HCT116 (cell line): ENCODE data around the gene HNF4A. TPM values are rescaled to one million over a fixed set of nuclear protein-coding genes. Genes with fewer than 3 reads are reported as not detected.

Source experiments
- ATAC-seq: fragments of 200-7000 bp; cut with Tn5 transposase; 2 replicates; pipeline ENCODE4 v1.9.1; 2020; ENCODE audit warnings: mild to moderate bottlenecking, moderate library complexity
- BruUV-seq: library from RNA; stranded (reverse); fragments of 400-500 nt; replicated peaks from 2 replicates; lab custom pipeline; 2021; lab: Mats Ljungman, UMichigan
- CTCF ChIA-PET: fragments of 300-600 bp; sonication (Branson Sonifier 250); formaldehyde crosslinking; loops from one replicate; lab custom pipeline; 2021; ENCODE audit warnings: antibody characterized with exemption; lab: Charles Lee
- POLR2A ChIA-PET: fragments of 300-600, 350-600 bp; sonication (Branson Sonifier 250); formaldehyde crosslinking; loops from one replicate; lab custom pipeline; 2021; ENCODE audit warnings: antibody characterized with exemption; lab: Charles Lee
- RAD21 ChIA-PET, 2 experiments: fragments of 300-600 bp; sonication (Branson Sonifier 250); formaldehyde crosslinking; loops; one replicate each; lab custom pipeline; 2023; ENCODE audit warnings: low total read pairs in 2 of 2; ENCODE audit not compliant: uncharacterized antibody in 2 of 2, unreplicated experiment in 2 of 2, low non-redundant PET in 1 of 2; lab: Charles Lee
- DNase-seq: peaks from one replicate; pipeline ENCODE4 v3.0.0-alpha.2; 2010; ENCODE audit warnings: low read depth, low spot score
- H2AFZ ChIP-seq: fragments of 200-600 bp; shearing (Covaris generic), sonication (generic); 2 replicates; pipeline ENCODE4 v1.6.1; 2017; ENCODE audit warnings: low read depth, mixed run types, mixed read lengths, antibody characterized with exemption, low read length; ENCODE audit not compliant: poor library complexity, severe bottlenecking
- H3K27ac ChIP-seq: 2 replicates; pipeline ENCODE4 v1.5.1; 2012; ENCODE audit warnings: low read depth, low read length
- H3K27me3 ChIP-seq: fragments of 200-600 bp; sonication (generic); 2 replicates; pipeline ENCODE4 v1.6.1; 2016; ENCODE audit warnings: mixed run types, low read length, mixed read lengths; ENCODE audit not compliant: insufficient read depth
- H3K36me3 ChIP-seq, 2 experiments: fragments of 200-500 bp in 1 of 2; fragments of 200-600 bp in 1 of 2; sonication (Bioruptor generic) in 1 of 2; sonication (generic) in 1 of 2; 2 replicates each; pipeline versions ENCODE4 v1.5.1 to v1.6.1; 2014 to 2016; ENCODE audit warnings: low read length in 2 of 2, inconsistent platforms in 1 of 2, mixed read lengths in 1 of 2, mixed run types in 1 of 2; ENCODE audit not compliant: insufficient read depth in 2 of 2, control insufficient read depth in 1 of 2
- H3K4me1 ChIP-seq, 2 experiments: fragments of 200-600 bp in 1 of 2; sonication (generic) in 1 of 2; 2 replicates each; pipeline versions ENCODE4 v1.5.1 to v1.6.1; 2012 to 2017; ENCODE audit warnings: low read length in 2 of 2, inconsistent platforms in 1 of 2, mild to moderate bottlenecking in 1 of 2, mixed read lengths in 1 of 2, mixed run types in 1 of 2, moderate library complexity in 1 of 2; ENCODE audit not compliant: insufficient read depth in 2 of 2, control insufficient read depth in 1 of 2
- H3K4me2 ChIP-seq: fragments of 200-600 bp; sonication (generic); 2 replicates; pipeline ENCODE4 v1.6.1; 2017; ENCODE audit warnings: mixed run types, low read length, mixed read lengths
- H3K4me3 ChIP-seq, 2 experiments: fragments of 200-600 bp in 1 of 2; sonication (generic) in 1 of 2; replicated peaks in 1 of 2; 2 replicates each; pipeline ENCODE4 v1.5.1; 2011 to 2016; ENCODE audit warnings: low read length in 2 of 2, control low read depth in 1 of 2, low read depth in 1 of 2, mild to moderate bottlenecking in 1 of 2, mixed read lengths in 1 of 2, mixed run types in 1 of 2
- H3K79me2 ChIP-seq: fragments of 200-600 bp; sonication (generic); 2 replicates; pipeline ENCODE4 v1.6.1; 2017; ENCODE audit warnings: mild to moderate bottlenecking, mixed run types, low read length, moderate library complexity, mixed read lengths; ENCODE audit not compliant: insufficient read depth
- H3K9ac ChIP-seq: fragments of 200-600 bp; sonication (generic); 2 replicates; pipeline ENCODE4 v1.6.1; 2016; ENCODE audit warnings: low read length, mixed read lengths
- H3K9me2 ChIP-seq: fragments of 200-600 bp; sonication (generic), shearing (Covaris generic); 2 replicates; pipeline ENCODE4 v1.6.1; 2017; ENCODE audit warnings: mixed run types, mild to moderate bottlenecking, moderate library complexity; ENCODE audit not compliant: insufficient read depth
- H3K9me3 ChIP-seq, 2 experiments: fragments of 200-500 bp in 1 of 2; fragments of 200-600 bp in 1 of 2; sonication (Bioruptor generic) in 1 of 2; sonication (generic) in 1 of 2; 2 replicates each; pipeline ENCODE4 v1.6.1; 2014 to 2017; ENCODE audit warnings: low read length in 2 of 2, mixed read lengths in 2 of 2, inconsistent platforms in 1 of 2, low read depth in 1 of 2, mild to moderate bottlenecking in 1 of 2, mixed run types in 1 of 2, moderate library complexity in 1 of 2; ENCODE audit not compliant: control insufficient read depth in 1 of 2, insufficient read depth in 1 of 2
- H4K20me1 ChIP-seq: fragments of 200-600 bp; sonication (generic), shearing (Covaris generic); 2 replicates; pipeline ENCODE4 v1.6.1; 2017; ENCODE audit warnings: mixed run types, mild to moderate bottlenecking, moderate library complexity; ENCODE audit not compliant: insufficient read depth
- EGR1 ChIP-seq: IDR thresholded peaks from 2 replicates; pipeline ENCODE4 v1.6.1; 2012; ENCODE audit warnings: low read depth
- ELF1 ChIP-seq: IDR thresholded peaks from 2 replicates; pipeline ENCODE4 v1.6.1; 2012; ENCODE audit warnings: low read depth, borderline replicate concordance
- EZH2 ChIP-seq: fragments of 200-600 bp; sonication (generic); IDR thresholded peaks from 2 replicates; pipeline ENCODE4 v1.6.1; 2017; ENCODE audit warnings: antibody characterized with exemption, mixed run types
- EZH2phosphoT487 ChIP-seq: fragments of 200-600 bp; IDR thresholded peaks from 2 replicates; pipeline ENCODE4 v1.6.1; 2018; ENCODE audit warnings: antibody characterized with exemption, borderline replicate concordance
- FOSL1 ChIP-seq: IDR thresholded peaks from 2 replicates; pipeline ENCODE4 v1.6.1; 2012; ENCODE audit warnings: low read depth
- JUND ChIP-seq: IDR thresholded peaks from 2 replicates; pipeline ENCODE4 v1.6.1; 2012
- POLR2AphosphoS5 ChIP-seq: IDR thresholded peaks from 2 replicates; pipeline ENCODE4 v1.6.1; 2011; ENCODE audit warnings: mild to moderate bottlenecking, low read depth, low read length, moderate library complexity
- RAD21 ChIP-seq: IDR thresholded peaks from 2 replicates; pipeline ENCODE4 v1.6.1; 2012; ENCODE audit warnings: low read depth, mild to moderate bottlenecking
- SIN3A ChIP-seq: IDR thresholded peaks from 2 replicates; pipeline ENCODE4 v1.6.1; 2012; ENCODE audit warnings: low read depth
- SP1 ChIP-seq: IDR thresholded peaks from 2 replicates; pipeline ENCODE4 v1.6.1; 2012; ENCODE audit warnings: low read depth
- SRF ChIP-seq: IDR thresholded peaks from 2 replicates; pipeline ENCODE4 v1.6.1; 2012; ENCODE audit warnings: low read depth
- TCF7L2 ChIP-seq: IDR thresholded peaks from 2 replicates; pipeline ENCODE4 v1.7.0; 2011; ENCODE audit warnings: borderline replicate concordance, inconsistent platforms; ENCODE audit not compliant: insufficient read depth, insufficient read length; ENCODE audit errors: extremely low read depth
- YY1 ChIP-seq: IDR thresholded peaks from 2 replicates; pipeline ENCODE4 v1.6.1; 2011; ENCODE audit warnings: low read length, low read depth, moderate library complexity, mild to moderate bottlenecking; ENCODE audit not compliant: insufficient replicate concordance; ENCODE audit errors: extremely low read depth
- ZBTB33 ChIP-seq: IDR thresholded peaks from 2 replicates; pipeline ENCODE4 v1.6.1; 2011; ENCODE audit warnings: mild to moderate bottlenecking, low read length, moderate library complexity; ENCODE audit not compliant: insufficient replicate concordance; ENCODE audit errors: extremely low read depth
- ZFX ChIP-seq: fragments of 450-650 bp; IDR thresholded peaks from 2 replicates; pipeline ENCODE4 v1.6.1; 2017
- ZNF274 ChIP-seq: fragments of 200-500 bp; sonication (Bioruptor generic); IDR thresholded peaks from 2 replicates; pipeline ENCODE4 v1.6.1; 2014; ENCODE audit warnings: mild to moderate bottlenecking, low read depth, low read length, inconsistent platforms
- intact Hi-C: fragments of 100-400 bp; cut with micrococcal nuclease; formaldehyde crosslinking; loops from 2 replicates; pipeline ENCODE4 v1.10.0; 2022
- total RNA-seq: library from RNA; stranded (reverse); gene quantifications from one replicate; pipeline ENCODE4 v1.2.1, GENCODE V29; 2021; ENCODE audit not compliant: unreplicated experiment
- TF ChIP-seq, protein P1 (sequence below): IDR thresholded peaks from 2 replicates; pipeline ENCODE4 v1.6.1; 2012
- TF ChIP-seq, protein P2 (sequence below): IDR thresholded peaks from 2 replicates; pipeline ENCODE4 v1.6.1; 2012; ENCODE audit warnings: low read depth

The HNF4A gene
- total RNA-seq, 1 experiment from 2014 or later: 7.4 TPM

- Histone ChIP-seq H3K9ac (no peak overlapping the region), H2AFZ (no peak overlapping the region)
- no peak for ATAC-seq
Observed at GRCh38 chr20:44467289-44467883, 111.9 kb downstream of the HNF4A start.

More at GRCh38 chr20:44467289-44467883, 111.9 kb downstream of the HNF4A start:
- TF ChIP-seq YY1: no peak
- TF ChIP-seq SIN3A: no peak
- no peak for TF ChIP-seq POLR2AphosphoS5
- no peak for TF ChIP-seq FOSL1
- TF ChIP-seq EGR1: no peak
- no peak for TF ChIP-seq SP1
- TF ChIP-seq EZH2phosphoT487: no peak
- TF ChIP-seq SRF: no peak
- no peak for TF ChIP-seq ELF1
- TF ChIP-seq RAD21: no peak
- no peak for TF ChIP-seq JUND
- TF ChIP-seq, protein P1, sequence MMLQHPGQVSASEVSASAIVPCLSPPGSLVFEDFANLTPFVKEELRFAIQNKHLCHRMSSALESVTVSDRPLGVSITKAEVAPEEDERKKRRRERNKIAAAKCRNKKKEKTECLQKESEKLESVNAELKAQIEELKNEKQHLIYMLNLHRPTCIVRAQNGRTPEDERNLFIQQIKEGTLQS: no peak
- TF ChIP-seq, protein P2, sequence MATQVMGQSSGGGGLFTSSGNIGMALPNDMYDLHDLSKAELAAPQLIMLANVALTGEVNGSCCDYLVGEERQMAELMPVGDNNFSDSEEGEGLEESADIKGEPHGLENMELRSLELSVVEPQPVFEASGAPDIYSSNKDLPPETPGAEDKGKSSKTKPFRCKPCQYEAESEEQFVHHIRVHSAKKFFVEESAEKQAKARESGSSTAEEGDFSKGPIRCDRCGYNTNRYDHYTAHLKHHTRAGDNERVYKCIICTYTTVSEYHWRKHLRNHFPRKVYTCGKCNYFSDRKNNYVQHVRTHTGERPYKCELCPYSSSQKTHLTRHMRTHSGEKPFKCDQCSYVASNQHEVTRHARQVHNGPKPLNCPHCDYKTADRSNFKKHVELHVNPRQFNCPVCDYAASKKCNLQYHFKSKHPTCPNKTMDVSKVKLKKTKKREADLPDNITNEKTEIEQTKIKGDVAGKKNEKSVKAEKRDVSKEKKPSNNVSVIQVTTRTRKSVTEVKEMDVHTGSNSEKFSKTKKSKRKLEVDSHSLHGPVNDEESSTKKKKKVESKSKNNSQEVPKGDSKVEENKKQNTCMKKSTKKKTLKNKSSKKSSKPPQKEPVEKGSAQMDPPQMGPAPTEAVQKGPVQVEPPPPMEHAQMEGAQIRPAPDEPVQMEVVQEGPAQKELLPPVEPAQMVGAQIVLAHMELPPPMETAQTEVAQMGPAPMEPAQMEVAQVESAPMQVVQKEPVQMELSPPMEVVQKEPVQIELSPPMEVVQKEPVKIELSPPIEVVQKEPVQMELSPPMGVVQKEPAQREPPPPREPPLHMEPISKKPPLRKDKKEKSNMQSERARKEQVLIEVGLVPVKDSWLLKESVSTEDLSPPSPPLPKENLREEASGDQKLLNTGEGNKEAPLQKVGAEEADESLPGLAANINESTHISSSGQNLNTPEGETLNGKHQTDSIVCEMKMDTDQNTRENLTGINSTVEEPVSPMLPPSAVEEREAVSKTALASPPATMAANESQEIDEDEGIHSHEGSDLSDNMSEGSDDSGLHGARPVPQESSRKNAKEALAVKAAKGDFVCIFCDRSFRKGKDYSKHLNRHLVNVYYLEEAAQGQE: no peak
- TF ChIP-seq ZNF274: no peak
- TF ChIP-seq ZBTB33: no peak
- no peak for TF ChIP-seq TCF7L2
- no peak for TF ChIP-seq EZH2
- TF ChIP-seq ZFX: no peak
- BruUV-seq: no TSS peak
- no peak overlapping the region for H3K27ac ChIP-seq
- no peaks in the 10 kb centered on the region for H3K9me2 ChIP-seq
- H3K4me3 ChIP-seq: no peak overlapping the region
- no peaks in the 10 kb centered on the region for H3K27me3 ChIP-seq
- ChIA-PET RAD21 (no interaction called here), POLR2A (no interaction called here), CTCF (no interaction called here)
- no peaks in the 10 kb centered on the region for H3K9me3 ChIP-seq
- intact Hi-C loops: loop anchor here (10.0 kb wide), 1 partner anchor 153 kb away; the partner anchor contains the start of gene FITM2
- H3K4me1 ChIP-seq: peaks cover 0 to 8% of the 10 kb centered on the region in 2 experiments; a peak in 1 of 4 replicates
- no peak overlapping the region for H3K4me2 ChIP-seq
- no peak for DNase-seq
- no peaks in the 10 kb centered on the region for H3K79me2 ChIP-seq
- no peaks in the 10 kb centered on the region for H3K36me3 ChIP-seq
- no peaks in the 10 kb centered on the region for H4K20me1 ChIP-seq
